H1 (cell line): ENCODE measurements around the gene TUBA4B. TPM values are rescaled to one million over a fixed set of nuclear protein-coding genes. Genes with fewer than 3 reads are reported as not detected.
A peak's percentile ranks its signal among the peaks of the same experiment; 100 is the strongest.

ENCODE experiments used
- CTCF ChIA-PET: fragments of 300-600 bp; sonication (Branson Sonifier 250); formaldehyde crosslinking; loops from one replicate; lab custom pipeline; 2021; ENCODE audit not compliant: partially characterized antibody; lab: Charles Lee
- POLR2A ChIA-PET: fragments of 300-600 bp; sonication (Branson Sonifier 250); formaldehyde crosslinking; loops from one replicate; lab custom pipeline; 2021; ENCODE audit warnings: inconsistent platforms; ENCODE audit not compliant: partially characterized antibody; lab: Charles Lee
- DNase-seq, 2 experiments: peaks; one replicate each; pipeline versions ENCODE4 v3.0.0 to v3.0.0-alpha.2; 2010 to 2022; ENCODE audit warnings: low spot score in 2 of 2, low read depth in 1 of 2, mixed read lengths in 1 of 2
- FAIRE-seq: peaks from 2 replicates; lab custom pipeline; 2011; peaks lifted over from hg19 to GRCh38; lab: Jason Lieb, UNC
- H2AFZ ChIP-seq: 2 replicates; pipeline ENCODE4 v1.8.1; 2012; ENCODE audit warnings: low read length, inconsistent platforms
- H2AK5ac ChIP-seq: 2 replicates; pipeline ENCODE4 v1.6.1; 2013; ENCODE audit warnings: low read depth, low read length
- H2BK120ac ChIP-seq: replicated peaks from 2 replicates; pipeline ENCODE3; 2013; ENCODE audit warnings: low read depth, low read length, inconsistent platforms
- H2BK12ac ChIP-seq: 2 replicates; pipeline ENCODE4 v1.6.1; 2013; ENCODE audit warnings: low read depth, low read length
- H2BK15ac ChIP-seq: 2 replicates; pipeline ENCODE4 v1.6.1; 2013; ENCODE audit warnings: low read length
- H2BK20ac ChIP-seq: 2 replicates; pipeline ENCODE4 v1.6.1; 2013; ENCODE audit warnings: low read length
- H2BK5ac ChIP-seq: 2 replicates; pipeline ENCODE4 v1.6.1; 2013; ENCODE audit warnings: low read depth, low read length
- H3K14ac ChIP-seq: 2 replicates; pipeline ENCODE4 v1.6.1; 2013; ENCODE audit warnings: inconsistent platforms; ENCODE audit not compliant: insufficient read length
- H3K18ac ChIP-seq: 2 replicates; pipeline ENCODE4 v1.6.1; 2013; ENCODE audit warnings: low read length; ENCODE audit errors: extremely low read depth
- H3K23ac ChIP-seq: 2 replicates; pipeline ENCODE4 v1.6.1; 2013; ENCODE audit warnings: inconsistent platforms; ENCODE audit not compliant: insufficient read length
- H3K23me2 ChIP-seq: 2 replicates; pipeline ENCODE4 v1.6.1; 2013; ENCODE audit warnings: low read depth, low read length
- H3K27ac ChIP-seq: 2 replicates; pipeline ENCODE4 v1.6.1; 2011; ENCODE audit warnings: low read depth, low read length, inconsistent platforms
- H3K27me3 ChIP-seq, 4 experiments: replicated peaks in 1 of 4; 1 replicate in 1 of 4; 2 replicates in 3 of 4; pipeline versions ENCODE4 v1.6.1 to v1.8.1; 2011 to 2013; ENCODE audit warnings: low read length in 3 of 4, mild to moderate bottlenecking in 3 of 4, inconsistent platforms in 2 of 4, mixed read lengths in 2 of 4, moderate library complexity in 1 of 4; ENCODE audit not compliant: control insufficient read depth in 3 of 4, insufficient read depth in 3 of 4; ENCODE audit errors: extremely low read depth in 1 of 4
- H3K36me3 ChIP-seq, 4 experiments: 2 replicates each; pipeline versions ENCODE4 v1.6.1 to v1.8.1; 2011 to 2013; ENCODE audit warnings: mild to moderate bottlenecking in 4 of 4, low read length in 3 of 4, moderate library complexity in 2 of 4, control low read depth in 1 of 4, inconsistent platforms in 1 of 4; ENCODE audit not compliant: insufficient read depth in 4 of 4, control insufficient read depth in 2 of 4
- H3K4ac ChIP-seq: replicated peaks from 2 replicates; pipeline ENCODE3; 2013; ENCODE audit warnings: low read length, low read depth, mixed read lengths, inconsistent platforms; ENCODE audit not compliant: insufficient read length
- H3K4me1 ChIP-seq, 4 experiments: replicated peaks in 1 of 4; 1 replicate in 1 of 4; 2 replicates in 3 of 4; pipeline versions ENCODE4 v1.6.1 to v1.8.1; 2011 to 2013; ENCODE audit warnings: low read length in 3 of 4, inconsistent platforms in 2 of 4, mixed read lengths in 1 of 4; ENCODE audit not compliant: insufficient read depth in 4 of 4, control insufficient read depth in 3 of 4
- H3K4me2 ChIP-seq, 2 experiments: 2 replicates each; pipeline versions ENCODE4 v1.6.1 to v1.8.1; 2011 to 2013; ENCODE audit warnings: low read depth in 2 of 2, low read length in 2 of 2, control low read depth in 1 of 2, inconsistent platforms in 1 of 2, mild to moderate bottlenecking in 1 of 2; ENCODE audit not compliant: insufficient read depth in 1 of 2
- H3K4me3 ChIP-seq, 4 experiments: fragments of 200-600, 300-600 bp in 1 of 4; sonication (generic), shearing (Covaris generic), sonication (Bioruptor Twin) in 1 of 4; 2 replicates each; pipeline versions ENCODE4 v1.5.1 to v1.8.1; 2011 to 2016; ENCODE audit warnings: low read length in 4 of 4, low read depth in 3 of 4, control low read depth in 2 of 4, inconsistent platforms in 2 of 4, mild to moderate bottlenecking in 2 of 4, mixed read lengths in 1 of 4, moderate library complexity in 1 of 4; ENCODE audit not compliant: insufficient read depth in 2 of 4; ENCODE audit errors: extremely low read depth in 1 of 4
- H3K56ac ChIP-seq: replicated peaks from 2 replicates; pipeline ENCODE3; 2013; ENCODE audit warnings: low read depth, mild to moderate bottlenecking, mixed read lengths, low read length, inconsistent platforms; ENCODE audit not compliant: insufficient read length
- H3K79me1 ChIP-seq: 2 replicates; pipeline ENCODE4 v1.6.1; 2013; ENCODE audit warnings: low read depth, low read length, control low read depth
- H3K79me2 ChIP-seq, 2 experiments: 2 replicates each; pipeline versions ENCODE4 v1.6.1 to v1.8.1; 2012 to 2013; ENCODE audit warnings: low read length in 2 of 2, mild to moderate bottlenecking in 2 of 2, inconsistent platforms in 1 of 2; ENCODE audit not compliant: insufficient read depth in 2 of 2, control insufficient read depth in 1 of 2
- H3K9ac ChIP-seq, 4 experiments: replicated peaks in 1 of 4; 1 replicate in 1 of 4; 2 replicates in 3 of 4; pipeline versions ENCODE4 v1.6.1 to v1.8.1; 2011 to 2013; ENCODE audit warnings: low read depth in 3 of 4, low read length in 3 of 4, control low read depth in 2 of 4, mild to moderate bottlenecking in 2 of 4, moderate library complexity in 2 of 4, inconsistent platforms in 1 of 4; ENCODE audit errors: extremely low read depth in 1 of 4
- H3K9me3 ChIP-seq, 2 experiments: 2 replicates each; pipeline versions ENCODE4 v1.6.1 to v1.8.1; 2012 to 2013; ENCODE audit warnings: mild to moderate bottlenecking in 2 of 2, moderate library complexity in 2 of 2, control low read depth in 1 of 2, inconsistent platforms in 1 of 2, low read depth in 1 of 2, low read length in 1 of 2, mixed read lengths in 1 of 2; ENCODE audit not compliant: insufficient read depth in 2 of 2
- H4K20me1 ChIP-seq, 2 experiments: replicated peaks in 1 of 2; 2 replicates each; pipeline versions ENCODE3 to v1.8.1; 2011 to 2013; ENCODE audit warnings: inconsistent platforms in 2 of 2, low read length in 2 of 2, mild to moderate bottlenecking in 1 of 2; ENCODE audit not compliant: insufficient read depth in 2 of 2, control insufficient read depth in 1 of 2
- H4K5ac ChIP-seq: 2 replicates; pipeline ENCODE4 v1.6.1; 2013; ENCODE audit warnings: low read length, low read depth, mixed read lengths, inconsistent platforms; ENCODE audit not compliant: insufficient read length
- H4K8ac ChIP-seq: 2 replicates; pipeline ENCODE4 v1.8.0; 2013; ENCODE audit warnings: mild to moderate bottlenecking, moderate library complexity, low read length, inconsistent platforms; ENCODE audit not compliant: insufficient read depth; ENCODE audit errors: extremely low read depth
- H4K91ac ChIP-seq: replicated peaks from 2 replicates; pipeline ENCODE3; 2013; ENCODE audit warnings: low read length, mixed read lengths, inconsistent platforms; ENCODE audit not compliant: insufficient read length
- BACH1 ChIP-seq: IDR thresholded peaks from 2 replicates; pipeline ENCODE4 v1.6.1; 2012; ENCODE audit warnings: low read length, improper control_type of control experiment
- BCL11A ChIP-seq, 2 experiments: IDR thresholded peaks; one replicate each; pipeline ENCODE4 v1.6.1; 2011; ENCODE audit warnings: low read depth in 2 of 2, low read length in 2 of 2, mild to moderate bottlenecking in 2 of 2
- BRCA1 ChIP-seq: IDR thresholded peaks from 2 replicates; pipeline ENCODE4 v1.6.1; 2012; ENCODE audit warnings: low read depth, low read length, improper control_type of control experiment
- CHD2 ChIP-seq: IDR thresholded peaks from 2 replicates; pipeline ENCODE4 v1.6.1; 2012; ENCODE audit warnings: low read length, improper control_type of control experiment
- CREB1 ChIP-seq: IDR thresholded peaks from 2 replicates; pipeline ENCODE4 v1.6.1; 2012; ENCODE audit warnings: inconsistent platforms
- EP300 ChIP-seq, 2 experiments: IDR thresholded peaks; 1 replicate in 1 of 2; 2 replicates in 1 of 2; pipeline ENCODE4 v1.6.1; 2011 to 2012; ENCODE audit warnings: low read depth in 2 of 2, low read length in 2 of 2, mild to moderate bottlenecking in 2 of 2, borderline replicate concordance in 1 of 2, inconsistent platforms in 1 of 2, moderate library complexity in 1 of 2
- POLR2A ChIP-seq, 2 experiments: IDR thresholded peaks; 1 replicate in 1 of 2; 2 replicates in 1 of 2; pipeline ENCODE4 v1.6.1; 2011; ENCODE audit warnings: low read depth in 2 of 2, low read length in 2 of 2, mild to moderate bottlenecking in 2 of 2; ENCODE audit errors: control extremely low read depth in 1 of 2
- POLR2AphosphoS5 ChIP-seq: IDR thresholded peaks from 2 replicates; pipeline ENCODE4 v1.6.1; 2011; ENCODE audit warnings: low read depth, low read length
- RBBP5 ChIP-seq: IDR thresholded peaks from 2 replicates; pipeline ENCODE4 v1.7.1; 2012; ENCODE audit warnings: low read depth, mild to moderate bottlenecking, inconsistent platforms, low read length, moderate library complexity, borderline replicate concordance
- SIX5 ChIP-seq: IDR thresholded peaks from 2 replicates; pipeline ENCODE4 v1.6.1; 2011; ENCODE audit warnings: mild to moderate bottlenecking, low read depth, low read length
- ZNF274 ChIP-seq: IDR thresholded peaks from 2 replicates; pipeline ENCODE4 v1.7.0; 2012; ENCODE audit warnings: low read length, borderline replicate concordance; ENCODE audit errors: extremely low read depth
- WGBS, 2 experiments: shearing (Covaris generic) in 1 of 2; methylation state at CpG; one replicate each; pipeline versions ENCODE4 v1.1.6 to v1.1.7; 2013 to 2015; ENCODE audit warnings: low lambda C conversion rate in 2 of 2, mixed read lengths in 2 of 2, inconsistent platforms in 1 of 2, low coverage in 1 of 2, missing lambda C conversion rate in 1 of 2; ENCODE audit not compliant: insufficient replicate concordance in 2 of 2, insufficient coverage in 1 of 2, insufficient read length in 1 of 2; ENCODE audit errors: extremely low coverage in 1 of 2, missing lambda C conversion rate in 1 of 2; 5-methylcytosine and 5-hydroxymethylcytosine counted together
- polyA plus RNA-seq, 7 experiments: library from polyadenylated mRNA; depleted of rRNA in 3 of 7; stranded (reverse) in 5 of 7; unstranded in 2 of 7; fragments of >200 nt in 5 of 7; fragments of 200-250 nt in 2 of 7; gene quantifications; 1 replicate in 5 of 7; 2 replicates in 1 of 7; 4 replicates in 1 of 7; pipeline versions ENCODE4 v1.2.1 to v1.2.3, GENCODE V29; 2011 to 2013; ENCODE audit warnings: missing spikeins in 2 of 7, mixed read lengths in 2 of 7
- total RNA-seq: library from RNA; stranded (reverse); fragmentation: NEBNext Ultra II Directional; extraction: Animal tissue kit (Norgen Biotek cat#: 25700); gene quantifications from 2 replicates; pipeline ENCODE4 v1.2.1, GENCODE V29; 2021

TUBA4B gene
- total and polyA plus RNA-seq, 2 of the 8 experiments (the other 6 are each of a cell fraction or from before 2014, with no cell fraction given): 0.08 to 0.24 TPM

DNA sequence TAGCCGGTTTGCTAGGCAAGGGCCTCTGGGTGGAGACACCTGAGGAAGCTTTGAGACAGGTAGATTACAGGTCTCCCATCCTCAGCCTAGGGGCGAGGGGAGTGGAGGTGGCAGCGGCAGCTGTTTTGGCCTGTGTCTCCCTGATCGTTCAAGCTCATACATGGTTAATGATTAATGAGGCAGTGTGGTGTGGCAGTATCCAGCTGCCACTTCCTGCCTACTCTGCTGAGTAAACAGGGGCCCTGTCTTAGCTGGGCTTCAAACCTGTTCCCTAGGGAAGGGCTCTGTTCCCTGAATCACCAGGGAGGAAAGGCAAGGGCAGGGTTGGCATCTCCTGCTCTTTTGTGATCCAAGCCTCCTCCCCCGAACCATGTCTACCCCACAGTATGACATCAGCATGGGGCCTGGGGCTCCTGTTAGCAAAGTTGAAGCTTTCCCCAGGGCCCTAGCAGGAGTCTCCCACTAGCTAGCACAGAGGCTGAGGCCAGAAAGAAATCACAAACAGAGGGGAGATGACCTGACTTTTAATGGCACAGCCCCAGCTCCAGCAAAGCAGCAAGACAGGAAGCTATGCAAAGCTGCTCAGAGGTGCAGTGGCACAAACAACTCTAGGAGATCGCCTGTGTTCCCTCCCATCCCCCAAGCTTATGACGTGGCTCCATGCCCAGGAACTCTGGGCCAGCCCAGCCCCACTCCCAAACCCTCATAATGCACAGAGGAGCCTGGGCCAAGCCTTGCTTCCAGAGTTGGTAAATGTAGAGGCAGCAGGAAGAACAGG lies 3.7 kb upstream of the TUBA4B start:
- Histone ChIP-seq H3K27me3 (peaks cover 2 to 25% (median 17%) of the 10 kb centered on the region in 4 experiments), H2BK5ac (no peak overlapping the region), H3K4me3 (no peak overlapping the region), H3K79me1 (peaks cover 8% of the 10 kb centered on the region; the same call in 1 of the 2 replicates), H3K4me2 (peak overlapping the region in 1 of 2 experiments; percentile 20; a peak in 1 of 4 replicates), H4K91ac (no peak overlapping the region), H2BK15ac (no peak overlapping the region), H3K4me1 (peaks cover 5 to 17% (median 12%) of the 10 kb centered on the region in 4 experiments), H2AFZ (no peak overlapping the region), H3K27ac (0 out of 2 replicates have a peak overlapping the region, but pooled peaks have one; percentile 3), H3K36me3 (peaks cover 0 to 9% (median 5%) of the 10 kb centered on the region in 4 experiments; a peak in 5 of 8 replicates), H3K23ac (no peak overlapping the region), H3K9me3 (no peaks in the 10 kb centered on the region), H2AK5ac (no peak overlapping the region), H3K56ac (no peak overlapping the region), H2BK20ac (0 out of 2 replicates have a peak overlapping the region, but pooled peaks have one; percentile 3), H3K14ac (no peak overlapping the region), H3K79me2 (peaks cover 0 to 5% of the 10 kb centered on the region in 2 experiments; a peak in 1 of 4 replicates), H4K20me1 (no peaks in the 10 kb centered on the region), H2BK120ac (no peak overlapping the region), H4K5ac (no peak overlapping the region), H3K4ac (no peak overlapping the region), H4K8ac (no peak overlapping the region), H2BK12ac (no peak overlapping the region), H3K18ac (no peak overlapping the region), H3K23me2 (peaks cover 25% of the 10 kb centered on the region), H3K9ac (peak overlapping the region in 2 of 4 experiments; percentile 19 to 26; a peak in 3 of 7 replicates)
- CTCF ChIA-PET: interaction anchor here (0.7 to 6.6 kb wide), 16 partner anchors 11 to 246 kb away, joined by 3 to 118 read pairs (median 4); partner anchors contain the start of genes DNAJB2 and ZFAND2B
- TF ChIP-seq POLR2A (IDR thresholded peaks at IDR 0.05; ENCODE audit: control extremely low read depth in 1 of 2, low read depth in 2 of 2, low read length in 2 of 2) (0 out of 3 replicates have a peak, but pooled peaks of 1 of the 2 experiments have one; percentile 37), RBBP5 (0 out of 2 replicates have a peak, but pooled peaks have one; percentile 47), CREB1 (0 out of 2 replicates have a peak, but pooled peaks have one; percentile 37), POLR2AphosphoS5 (no peak), EP300 (IDR thresholded peaks at IDR 0.05; ENCODE audit: borderline replicate concordance in 1 of 2, low read depth in 2 of 2, low read length in 2 of 2) (no peak), ZNF274 (no peak), CHD2 (no peak), BCL11A (IDR thresholded peaks at IDR 0.05; ENCODE audit: low read depth in 2 of 2, low read length in 2 of 2) (no peak), SIX5 (no peak), BRCA1 (no peak), BACH1 (no peak)
- POLR2A ChIA-PET: interaction anchor here (0.7 to 14.9 kb wide), 16 partner anchors 9 to 269 kb away, joined by 3 to 190 read pairs (median 4); partner anchors contain the start of genes ABCB6, ANKZF1, ATG9A and DNAJB2
- WGBS, 2 experiments: 81% methylated on average over 7 of the region's 7 CpGs; no CpG with 5 or more reads in 1 of the 2 experiments
- no peak for FAIRE-seq
- no peak for DNase-seq
